AG09319 (cell line): ENCODE data around the gene LCOR.

ENCODE experiments used
- DNase-seq: peaks from one replicate; pipeline ENCODE4 v3.0.0-alpha.2; 2010; ENCODE audit warnings: low read depth; ENCODE audit errors: extremely low read depth
- CTCF ChIP-seq: IDR thresholded peaks from 2 replicates; pipeline ENCODE4 v1.5.1; 2011; ENCODE audit warnings: low read depth, mild to moderate bottlenecking, inconsistent platforms, low read length, moderate library complexity

Gene LCOR

GRCh38 chr10:96967847-96968246 lies 135.7 kb downstream of the LCOR start:
- TF ChIP-seq CTCF: no peak
- DNase-seq: no peak

- no peak for TF ChIP-seq CTCF
- DNase-seq: no peak
Measured at GRCh38 chr10:96968682-96969423, 136.8 kb downstream of the LCOR start.

DNA sequence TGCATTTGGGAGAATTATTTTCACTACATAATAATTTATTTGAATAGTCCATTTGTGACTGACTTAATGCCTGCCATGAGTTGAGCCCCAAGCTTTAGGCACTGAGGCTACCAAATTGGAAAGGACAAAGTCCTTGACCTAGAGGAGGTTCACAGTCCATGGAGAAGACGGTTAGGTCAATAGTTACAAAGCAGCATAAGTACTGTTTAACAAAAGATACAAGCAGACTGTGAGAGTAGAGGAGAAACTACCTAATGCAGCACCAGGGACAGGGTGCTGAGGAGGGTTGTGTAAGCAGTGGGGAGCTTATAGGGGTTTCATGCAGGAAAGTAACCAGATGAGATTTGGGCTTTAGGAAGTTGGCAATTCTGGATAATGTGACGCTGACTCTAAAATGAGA lies 139.2 kb downstream of the LCOR start:
- DNase-seq: no peak
- TF ChIP-seq CTCF: no peak

GRCh38 chr10:96972264-96972663 lies 140.2 kb downstream of the LCOR start:
- no peak for TF ChIP-seq CTCF
- no peak for DNase-seq

DNA sequence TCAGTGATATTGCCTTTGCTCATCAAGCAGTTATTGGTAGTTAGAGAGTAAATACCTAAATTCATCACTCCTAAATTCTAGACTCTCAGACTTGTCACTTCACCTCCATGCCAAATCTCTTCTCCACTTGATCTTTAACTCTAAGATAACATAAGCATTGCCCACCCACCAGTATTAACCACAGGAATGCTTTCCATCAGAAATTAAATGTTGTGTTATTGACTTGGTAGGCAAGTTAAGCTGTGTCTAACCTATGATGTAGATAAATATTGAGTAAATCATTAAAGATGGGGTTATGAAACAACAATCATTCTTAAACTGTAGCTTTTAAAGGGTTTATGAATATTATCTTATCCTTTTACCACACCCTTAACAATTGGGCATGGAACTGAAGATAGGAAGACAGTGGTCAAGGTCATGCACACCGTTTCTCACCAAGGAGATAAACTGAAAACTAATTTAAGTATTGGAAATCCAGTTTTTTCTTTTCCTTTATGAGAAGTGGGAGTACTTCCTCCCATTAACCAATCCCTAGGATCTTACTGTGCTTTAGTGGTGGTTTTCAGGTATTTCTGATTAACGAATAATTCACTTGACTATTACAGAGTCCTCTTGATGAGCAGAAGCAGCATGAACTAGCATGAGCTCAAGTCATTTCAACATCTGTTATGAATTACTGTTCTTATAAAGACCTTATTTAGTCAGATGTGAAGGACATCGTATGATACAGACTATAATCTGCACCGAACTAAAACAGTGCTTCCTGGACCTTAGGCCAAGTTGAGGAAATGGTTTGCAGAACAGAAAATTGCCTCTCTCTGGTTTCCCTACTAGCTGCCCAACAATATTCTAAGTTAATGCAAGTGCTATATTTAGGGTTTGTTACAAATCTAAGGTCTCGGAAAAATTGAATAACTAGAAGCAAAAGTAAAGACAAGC lies 142.0 kb downstream of the LCOR start:
- DNase-seq: no peak
- TF ChIP-seq CTCF: no peak

DNA sequence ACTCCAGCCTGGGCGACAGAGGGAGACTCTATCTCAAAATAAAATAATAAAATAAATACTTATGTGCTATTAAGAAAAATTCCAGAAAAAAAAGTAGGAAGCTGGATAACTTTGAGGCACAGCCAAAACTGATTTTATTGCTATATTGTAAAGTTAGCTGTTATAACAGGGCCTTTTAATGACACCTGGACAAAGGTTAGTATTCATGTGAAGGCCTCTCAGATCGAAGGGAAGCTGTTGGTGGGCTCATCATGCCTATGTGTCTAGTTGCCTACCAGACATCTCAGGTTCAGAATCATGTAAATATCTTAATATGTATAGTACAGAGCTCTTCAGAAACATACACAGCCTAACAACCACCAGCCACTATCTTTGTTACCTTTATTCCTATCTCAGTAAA lies 143.0 kb downstream of the LCOR start:
- TF ChIP-seq CTCF: no peak
- no peak for DNase-seq

- TF ChIP-seq CTCF: no peak
- no peak for DNase-seq
Measured at GRCh38 chr10:96978621-96979154, 146.6 kb downstream of the LCOR start.
